Osteocyte (in vitro differentiated cells): ENCODE data around the gene RBM33. TPM values are rescaled to one million over a fixed set of nuclear protein-coding genes. Genes with fewer than 3 reads are reported as not detected.
A peak's percentile ranks its signal among the peaks of the same experiment; 100 is the strongest.

ENCODE experiments used
- DNase-seq: peaks from one replicate; pipeline ENCODE4 v3.0.0; 2021; ENCODE audit warnings: mixed read lengths; ENCODE audit not compliant: unreplicated experiment; ENCODE audit errors: extremely low spot score
- H3K27ac Mint-ChIP-seq: one replicate; pipeline ENCODE4 v1.8.0; 2021; ENCODE audit warnings: mild to moderate bottlenecking, mixed read lengths; ENCODE audit not compliant: unreplicated experiment
- H3K27me3 Mint-ChIP-seq: one replicate; pipeline ENCODE4 v1.8.0; 2021; ENCODE audit warnings: mixed read lengths; ENCODE audit not compliant: unreplicated experiment
- H3K36me3 Mint-ChIP-seq: one replicate; pipeline ENCODE4 v1.8.0; 2021; ENCODE audit warnings: mixed read lengths; ENCODE audit not compliant: unreplicated experiment
- H3K4me1 Mint-ChIP-seq: one replicate; pipeline ENCODE4 v1.8.0; 2021; ENCODE audit warnings: mixed read lengths; ENCODE audit not compliant: unreplicated experiment
- H3K4me3 Mint-ChIP-seq: one replicate; pipeline ENCODE4 v1.8.0; 2021; ENCODE audit warnings: mild to moderate bottlenecking, moderate library complexity, mixed read lengths; ENCODE audit not compliant: unreplicated experiment
- H3K9me3 Mint-ChIP-seq: one replicate; pipeline ENCODE4 v1.8.0; 2021; ENCODE audit warnings: mixed read lengths; ENCODE audit not compliant: unreplicated experiment
- total RNA-seq: library from RNA; stranded (reverse); gene quantifications from 2 replicates; pipeline ENCODE4 v1.2.1, GENCODE V29; 2021
- TF ChIP-seq, protein P1 (sequence below): fragments of 200-600 bp; sonication (generic); IDR thresholded peaks from 2 replicates; pipeline ENCODE4 v1.5.0; 2021; ENCODE audit warnings: antibody characterized with exemption, mild to moderate bottlenecking, moderate library complexity

The RBM33 gene
- total RNA-seq, 1 donor from 2014 or later = 52.4 TPM

DNA sequence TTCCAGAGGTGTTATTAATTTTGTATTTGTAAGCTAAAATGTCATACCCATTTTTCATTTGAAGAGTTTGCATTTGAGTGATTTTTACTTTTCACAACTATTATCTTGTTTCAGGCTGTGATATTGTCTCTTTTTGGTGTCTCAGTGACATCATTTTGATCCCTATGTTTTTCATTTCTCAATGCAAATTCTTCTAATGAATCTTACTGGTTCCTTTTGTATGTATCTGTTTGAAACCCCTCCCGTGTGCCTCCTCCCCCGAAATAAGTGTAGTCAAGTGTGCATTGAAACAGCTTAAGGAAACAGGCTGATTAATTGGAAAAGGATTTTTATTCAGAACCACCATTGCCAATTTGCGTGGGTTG is 90.0 kb downstream of the RBM33 start:
- no peak overlapping the region for H3K27ac Mint-ChIP-seq
- H3K27me3 Mint-ChIP-seq = no peaks in the 10 kb centered on the region
- H3K4me1 Mint-ChIP-seq = peaks cover 4% of the 10 kb centered on the region
- DNase-seq = no peak
- TF ChIP-seq, protein P1, sequence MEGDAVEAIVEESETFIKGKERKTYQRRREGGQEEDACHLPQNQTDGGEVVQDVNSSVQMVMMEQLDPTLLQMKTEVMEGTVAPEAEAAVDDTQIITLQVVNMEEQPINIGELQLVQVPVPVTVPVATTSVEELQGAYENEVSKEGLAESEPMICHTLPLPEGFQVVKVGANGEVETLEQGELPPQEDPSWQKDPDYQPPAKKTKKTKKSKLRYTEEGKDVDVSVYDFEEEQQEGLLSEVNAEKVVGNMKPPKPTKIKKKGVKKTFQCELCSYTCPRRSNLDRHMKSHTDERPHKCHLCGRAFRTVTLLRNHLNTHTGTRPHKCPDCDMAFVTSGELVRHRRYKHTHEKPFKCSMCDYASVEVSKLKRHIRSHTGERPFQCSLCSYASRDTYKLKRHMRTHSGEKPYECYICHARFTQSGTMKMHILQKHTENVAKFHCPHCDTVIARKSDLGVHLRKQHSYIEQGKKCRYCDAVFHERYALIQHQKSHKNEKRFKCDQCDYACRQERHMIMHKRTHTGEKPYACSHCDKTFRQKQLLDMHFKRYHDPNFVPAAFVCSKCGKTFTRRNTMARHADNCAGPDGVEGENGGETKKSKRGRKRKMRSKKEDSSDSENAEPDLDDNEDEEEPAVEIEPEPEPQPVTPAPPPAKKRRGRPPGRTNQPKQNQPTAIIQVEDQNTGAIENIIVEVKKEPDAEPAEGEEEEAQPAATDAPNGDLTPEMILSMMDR = no peak
- no peak overlapping the region for H3K4me3 Mint-ChIP-seq
- no peaks in the 10 kb centered on the region for H3K9me3 Mint-ChIP-seq
- H3K36me3 Mint-ChIP-seq = peaks cover 14% of the 10 kb centered on the region

DNA sequence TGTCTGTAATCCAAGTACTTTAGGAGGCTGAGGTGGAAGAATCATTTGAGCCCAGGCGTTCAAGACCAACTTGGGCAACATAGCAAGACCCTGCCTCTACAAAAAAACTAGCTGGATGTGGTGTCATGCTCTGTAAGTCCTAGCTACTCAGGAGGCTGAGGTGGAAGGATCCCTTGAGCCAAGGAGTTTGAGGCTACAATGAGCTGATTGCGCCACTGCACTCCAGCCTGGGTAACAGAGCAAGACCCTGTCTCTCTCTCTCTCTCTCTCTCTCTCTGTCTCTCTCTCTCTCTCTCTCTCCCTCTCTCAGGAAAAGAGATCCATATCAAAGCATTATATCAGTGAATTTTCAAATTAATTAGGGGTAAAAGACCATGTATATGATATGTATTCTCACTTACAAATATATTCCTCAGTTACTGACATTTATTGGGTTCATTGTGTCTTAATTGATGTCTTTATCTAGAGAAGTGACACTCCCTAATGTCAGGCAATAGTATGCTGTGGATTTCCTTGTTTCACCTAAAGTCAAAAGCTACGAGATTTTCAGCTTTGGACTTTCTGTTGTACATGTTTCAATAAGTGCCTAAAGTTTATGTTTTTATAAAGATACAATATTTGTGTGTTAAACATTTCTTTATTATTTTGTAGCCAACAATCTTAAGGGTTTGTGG is 91.1 kb downstream of the RBM33 start:
- peaks cover 19% of the 10 kb centered on the region for H3K36me3 Mint-ChIP-seq
- no peaks in the 10 kb centered on the region for H3K9me3 Mint-ChIP-seq
- no peaks in the 10 kb centered on the region for H3K4me1 Mint-ChIP-seq
- DNase-seq = no peak
- H3K27me3 Mint-ChIP-seq = no peaks in the 10 kb centered on the region
- no peak overlapping the region for H3K27ac Mint-ChIP-seq
- TF ChIP-seq, protein P1 = no peak
- H3K4me3 Mint-ChIP-seq = no peak overlapping the region

DNA sequence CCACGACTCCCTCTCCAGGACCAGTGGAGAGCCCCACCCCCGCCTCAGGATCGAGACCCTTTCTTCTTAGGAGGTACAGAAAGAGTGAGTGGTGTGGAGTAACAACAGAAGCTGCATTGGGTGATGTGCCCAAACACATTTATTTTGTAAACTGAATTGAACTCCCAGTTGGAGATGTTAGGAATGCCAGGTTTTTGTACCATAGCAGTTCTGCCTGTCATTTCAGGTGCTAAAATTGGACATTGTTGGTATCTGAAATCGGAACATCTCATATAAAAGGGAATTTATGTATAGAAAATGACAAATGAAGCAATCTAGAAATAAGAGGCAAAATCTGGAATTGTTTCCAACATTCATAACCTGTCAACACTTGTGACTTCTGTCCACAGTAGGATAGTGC is 93.1 kb downstream of the RBM33 start:
- no peak overlapping the region for H3K27ac Mint-ChIP-seq
- TF ChIP-seq, protein P1 = no peak
- DNase-seq = no peak

DNA sequence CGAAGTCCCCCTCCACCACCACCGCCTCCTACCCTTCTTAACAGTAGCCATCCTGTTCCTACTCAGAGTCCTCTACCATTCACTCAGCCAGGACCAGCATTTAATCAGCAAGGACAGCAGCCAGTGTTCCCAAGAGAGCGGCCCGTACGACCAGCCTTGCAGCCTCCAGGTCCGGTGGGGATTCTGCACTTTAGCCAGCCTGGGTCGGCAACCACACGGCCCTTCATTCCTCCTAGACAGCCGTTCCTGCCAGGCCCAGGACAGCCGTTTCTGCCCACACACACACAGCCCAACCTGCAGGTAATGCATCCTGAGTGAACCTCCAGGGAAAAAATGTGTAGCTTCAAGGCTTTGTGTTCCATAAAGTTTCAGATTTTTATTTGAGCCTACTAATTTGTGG is 93.6 kb downstream of the RBM33 start:
- Mint-ChIP-seq H3K9me3 (no peaks in the 10 kb centered on the region), H3K36me3 (peaks cover 33% of the 10 kb centered on the region), H3K4me1 (no peaks in the 10 kb centered on the region), H3K27me3 (no peaks in the 10 kb centered on the region), H3K27ac (no peak overlapping the region), H3K4me3 (no peak overlapping the region)
- TF ChIP-seq, protein P1 = no peak
- DNase-seq = no peak

More for the DNA sequence above, 93.1 kb downstream of the RBM33 start:
- H3K4me1 Mint-ChIP-seq = no peaks in the 10 kb centered on the region
- no peaks in the 10 kb centered on the region for H3K9me3 Mint-ChIP-seq
- no peak overlapping the region for H3K4me3 Mint-ChIP-seq
- no peaks in the 10 kb centered on the region for H3K27me3 Mint-ChIP-seq
- H3K36me3 Mint-ChIP-seq = peaks cover 29% of the 10 kb centered on the region

DNA sequence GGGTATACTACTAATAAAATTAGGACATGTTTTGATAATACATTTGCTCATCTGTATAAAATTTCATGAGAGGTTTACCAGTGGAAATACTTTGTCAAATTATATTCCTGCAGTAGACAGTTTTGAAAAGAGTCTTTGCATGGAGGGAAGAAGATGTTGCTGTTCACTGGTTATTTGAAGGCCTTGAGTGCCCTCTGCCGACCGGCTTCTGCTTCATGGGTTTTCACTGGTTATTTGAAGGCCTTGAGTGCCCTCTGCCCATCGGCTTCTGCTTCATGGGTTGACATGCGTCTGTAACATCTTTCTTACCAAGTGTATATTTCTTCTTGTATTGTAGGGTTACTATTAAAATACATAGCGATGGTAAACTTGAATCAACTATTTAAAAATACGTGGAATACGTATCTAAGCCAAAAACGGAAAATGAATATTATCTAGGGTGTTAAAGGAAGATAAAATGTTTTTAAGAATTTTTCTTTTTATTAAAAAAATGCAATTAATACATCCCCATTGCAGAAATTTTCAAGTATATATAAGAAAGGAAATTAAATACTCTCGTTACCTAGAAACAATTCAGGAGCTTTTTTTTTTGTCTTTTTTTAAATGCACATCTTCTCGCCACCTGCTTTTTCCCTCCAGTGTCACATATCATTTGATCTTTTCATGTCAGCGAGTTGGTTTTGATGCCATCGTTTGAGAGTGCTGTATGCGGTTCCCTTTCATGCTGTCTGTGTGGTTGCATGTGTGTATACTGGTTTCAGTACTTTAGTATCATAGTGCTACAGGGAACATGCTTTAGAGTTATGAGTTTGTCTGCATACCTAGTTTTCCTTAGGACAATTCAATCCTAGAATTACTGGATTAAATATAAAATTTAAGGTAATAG is 94.4 kb downstream of the RBM33 start:
- Mint-ChIP-seq H3K9me3 (no peaks in the 10 kb centered on the region), H3K4me1 (no peaks in the 10 kb centered on the region), H3K4me3 (no peak overlapping the region), H3K27me3 (no peaks in the 10 kb centered on the region), H3K27ac (no peak overlapping the region), H3K36me3 (peaks cover 37% of the 10 kb centered on the region)
- no peak for DNase-seq
- TF ChIP-seq, protein P1 = peak; percentile 76
